Stimulated activated CD8-positive, alpha-beta memory T cell treated with anti-CD3 and anti-CD28 coated beads, Interleukin-4, amount 100 ng/mL, for 1 hour (primary cell): ENCODE results near the gene NFRKB.

Source experiments
- DNase-seq, 2 donors: peaks; one replicate each; pipeline ENCODE4 v3.0.0-alpha.2; 2020; ENCODE audit warnings: low read depth in 2 of 2, low spot score in 1 of 2

NFRKB gene

DNA sequence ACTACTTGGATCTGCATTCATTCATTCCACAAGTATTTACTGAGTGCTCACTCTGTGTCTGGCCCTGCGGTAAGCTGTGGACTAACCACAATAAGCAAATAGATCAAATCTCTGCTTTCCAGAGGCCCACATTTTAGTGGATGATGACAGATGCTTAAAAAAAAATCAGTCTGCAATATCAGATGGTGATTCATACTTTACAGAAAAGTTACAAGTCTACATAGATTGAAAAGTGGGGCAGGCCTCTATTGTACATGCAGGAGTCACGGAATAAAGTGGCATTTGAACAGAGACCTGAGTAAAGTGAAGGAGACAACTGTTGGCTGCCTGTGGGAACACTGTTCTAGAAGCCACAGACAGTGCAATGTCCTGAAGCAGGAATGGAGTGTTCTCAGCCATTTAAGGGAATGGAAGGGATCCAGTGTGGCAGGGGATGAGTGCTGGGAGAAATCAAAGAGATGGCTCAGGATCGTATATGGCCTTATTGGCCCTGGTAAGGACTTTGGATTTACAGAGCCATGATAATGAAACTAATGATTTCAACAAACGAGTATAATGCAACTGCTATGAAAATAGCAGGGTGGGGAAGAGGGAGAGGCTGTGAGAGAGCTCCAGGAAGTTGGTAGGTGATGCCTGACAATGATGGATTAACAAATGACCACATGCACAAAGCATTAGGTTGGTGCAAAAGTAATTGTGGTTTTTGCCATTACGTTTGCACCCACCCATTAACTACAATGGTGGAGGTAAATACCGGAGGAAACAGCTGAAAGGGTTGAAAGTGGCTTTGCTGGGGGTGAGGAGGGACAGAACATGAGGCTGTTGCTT lies 48.7 kb downstream of the NFRKB start:
- DNase-seq: no peak
